ENCODE measurements around the gene INPP4A. TPM values are rescaled to one million over a fixed set of nuclear protein-coding genes. Genes with fewer than 3 reads are reported as not detected.

The INPP4A gene
- total and polyA plus RNA-seq, 2 donors (not counting 3 experiments of a cell fraction or from before 2014, with no cell fraction given) = 14.9 to 28.8 TPM

GRCh38 chr2:98543842-98544241 lies 99.2 kb downstream of the INPP4A start:
- ChIA-PET CTCF (no interaction called here), POLR2A (no interaction called here)
- H3K36me3 ChIP-seq (ENCODE audit: control insufficient read depth in 2 of 2, extremely low read depth in 1 of 2, insufficient read depth in 2 of 2, low read length in 2 of 2) = peaks cover 4 to 16% of the 10 kb centered on the region in 2 experiments
- dilution Hi-C loops (cut with MboI; ENCODE audit: extremely low pct_ligation_motif_present, low sequenced_read_pairs) = no loop called here
- H3K4me3 ChIP-seq (replicated peaks in 1 of 3; ENCODE audit: insufficient read depth in 1 of 3, low read depth in 1 of 3, low read length in 3 of 3) = no peak overlapping the region
- TF ChIP-seq POLR2A (IDR thresholded peaks at IDR 0.05; ENCODE audit: low read depth, low read length) (no peak), FOS (IDR thresholded peaks at IDR 0.05; ENCODE audit: borderline replicate concordance, insufficient read depth, low read length) (no peak), EZH2 (IDR thresholded peaks at IDR 0.05; ENCODE audit: borderline replicate concordance, low read depth, low read length, severe bottlenecking) (no peak), GATA2 (IDR thresholded peaks at IDR 0.05; ENCODE audit: insufficient read depth, insufficient read length, low read depth, low read length) (no peak), MYC (IDR thresholded peaks at IDR 0.05; ENCODE audit: low read depth, low read length) (no peak), JUN (IDR thresholded peaks at IDR 0.05; ENCODE audit: borderline replicate concordance, insufficient read depth, insufficient read length, low read depth) (no peak), POLR2AphosphoS5 (IDR thresholded peaks at IDR 0.05; ENCODE audit: insufficient read depth, low read depth, low read length) (no peak), CTCF (IDR thresholded peaks at IDR 0.05; ENCODE audit: extremely low read depth in 1 of 2, insufficient read depth in 1 of 2, low read depth in 1 of 2, low read length in 2 of 2) (no peak), MAX (IDR thresholded peaks at IDR 0.05; ENCODE audit: insufficient read depth, insufficient read length) (no peak)
- intact Hi-C loops (cut with micrococcal nuclease) = no loop called here
- no peaks in the 10 kb centered on the region for H3K9me1 ChIP-seq (replicated peaks; ENCODE audit: control insufficient read depth, extremely low read depth, insufficient read depth, low read length)
- no peak overlapping the region for H3K27ac ChIP-seq (ENCODE audit: insufficient read depth, low read depth, low read length)
- BruUV-seq (replicated peaks) = no TSS peak
- no peaks in the 10 kb centered on the region for H3K27me3 ChIP-seq (ENCODE audit: control insufficient read depth in 2 of 2, insufficient read depth in 2 of 2, low read length in 2 of 2)
- no peak overlapping the region for H3K4me2 ChIP-seq (ENCODE audit: insufficient read depth, low read length)
- no peaks in the 10 kb centered on the region for H3K4me1 ChIP-seq (ENCODE audit: control insufficient read depth, extremely low read depth, insufficient read depth, low read length)
- H2AFZ ChIP-seq (ENCODE audit: low read depth, low read length) = no peak overlapping the region
- FAIRE-seq = no peak
- no peaks in the 10 kb centered on the region for H3K79me2 ChIP-seq (ENCODE audit: control insufficient read depth, insufficient read depth, low read length)
- no peaks in the 10 kb centered on the region for H4K20me1 ChIP-seq (replicated peaks; ENCODE audit: control insufficient read depth, extremely low read depth, insufficient read depth, low read length)
- no peak for DNase-seq (ENCODE audit: low read depth, low spot score)
- H3K9ac ChIP-seq (replicated peaks; ENCODE audit: extremely low read depth, insufficient read depth, low read length) = no peak overlapping the region
- no peaks in the 10 kb centered on the region for H3K9me3 ChIP-seq (replicated peaks; ENCODE audit: control insufficient read depth, insufficient read depth, low read length)

Measured in endothelial cell of umbilical vein (primary cell).